Ishikawa (cell line): Measurements from ENCODE around the gene CEP162.

ENCODE experiments used
- EP300 ChIP-seq: IDR thresholded peaks from 2 replicates; pipeline ENCODE4 v1.6.1; 2012; ENCODE audit warnings: borderline replicate concordance
- FOXM1 ChIP-seq: IDR thresholded peaks from 2 replicates; pipeline ENCODE4 v1.6.1; 2012; ENCODE audit warnings: low read depth, borderline replicate concordance
- TAF1 ChIP-seq: IDR thresholded peaks from 2 replicates; pipeline ENCODE4 v1.6.1; 2012; ENCODE audit warnings: low read depth, mild to moderate bottlenecking
- YY1 ChIP-seq: IDR thresholded peaks from 2 replicates; pipeline ENCODE4 v1.6.1; 2012; ENCODE audit warnings: low read depth
- TF ChIP-seq, protein P1 (sequence below): IDR thresholded peaks from 2 replicates; pipeline ENCODE4 v1.6.1; 2012; ENCODE audit warnings: low read depth, mild to moderate bottlenecking

DNA sequence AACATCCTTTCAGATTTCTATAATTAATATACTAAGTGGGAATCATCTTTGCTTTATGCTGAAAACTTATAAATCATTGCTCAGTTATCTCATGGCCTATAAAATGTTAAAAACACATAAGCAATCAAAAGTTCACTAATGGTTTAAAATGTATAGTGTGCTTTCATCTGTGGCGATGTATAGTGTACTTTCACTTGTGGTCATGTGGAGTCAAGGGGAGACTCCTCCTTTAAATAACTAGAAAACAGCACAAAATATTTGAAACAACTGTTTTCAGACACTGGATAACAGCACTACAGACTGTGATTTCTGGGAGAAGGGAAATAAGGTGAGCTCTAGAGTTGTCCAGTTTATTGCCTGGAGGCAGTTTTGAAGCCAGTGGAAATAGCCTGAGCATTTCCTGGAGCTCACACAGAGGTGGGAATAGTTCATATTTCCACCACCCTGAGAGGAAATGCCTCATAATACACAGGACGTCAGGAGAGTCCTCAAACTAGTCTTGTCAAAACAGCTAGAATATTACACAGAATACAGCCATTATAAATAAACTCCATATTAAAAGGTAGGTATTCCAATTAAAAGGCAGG, 89.4 kb downstream of the CEP162 start:
- TF ChIP-seq YY1 (no peak), EP300 (no peak), TAF1 (no peak), FOXM1 (no peak)
- TF ChIP-seq, protein P1, sequence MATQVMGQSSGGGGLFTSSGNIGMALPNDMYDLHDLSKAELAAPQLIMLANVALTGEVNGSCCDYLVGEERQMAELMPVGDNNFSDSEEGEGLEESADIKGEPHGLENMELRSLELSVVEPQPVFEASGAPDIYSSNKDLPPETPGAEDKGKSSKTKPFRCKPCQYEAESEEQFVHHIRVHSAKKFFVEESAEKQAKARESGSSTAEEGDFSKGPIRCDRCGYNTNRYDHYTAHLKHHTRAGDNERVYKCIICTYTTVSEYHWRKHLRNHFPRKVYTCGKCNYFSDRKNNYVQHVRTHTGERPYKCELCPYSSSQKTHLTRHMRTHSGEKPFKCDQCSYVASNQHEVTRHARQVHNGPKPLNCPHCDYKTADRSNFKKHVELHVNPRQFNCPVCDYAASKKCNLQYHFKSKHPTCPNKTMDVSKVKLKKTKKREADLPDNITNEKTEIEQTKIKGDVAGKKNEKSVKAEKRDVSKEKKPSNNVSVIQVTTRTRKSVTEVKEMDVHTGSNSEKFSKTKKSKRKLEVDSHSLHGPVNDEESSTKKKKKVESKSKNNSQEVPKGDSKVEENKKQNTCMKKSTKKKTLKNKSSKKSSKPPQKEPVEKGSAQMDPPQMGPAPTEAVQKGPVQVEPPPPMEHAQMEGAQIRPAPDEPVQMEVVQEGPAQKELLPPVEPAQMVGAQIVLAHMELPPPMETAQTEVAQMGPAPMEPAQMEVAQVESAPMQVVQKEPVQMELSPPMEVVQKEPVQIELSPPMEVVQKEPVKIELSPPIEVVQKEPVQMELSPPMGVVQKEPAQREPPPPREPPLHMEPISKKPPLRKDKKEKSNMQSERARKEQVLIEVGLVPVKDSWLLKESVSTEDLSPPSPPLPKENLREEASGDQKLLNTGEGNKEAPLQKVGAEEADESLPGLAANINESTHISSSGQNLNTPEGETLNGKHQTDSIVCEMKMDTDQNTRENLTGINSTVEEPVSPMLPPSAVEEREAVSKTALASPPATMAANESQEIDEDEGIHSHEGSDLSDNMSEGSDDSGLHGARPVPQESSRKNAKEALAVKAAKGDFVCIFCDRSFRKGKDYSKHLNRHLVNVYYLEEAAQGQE, result no peak
